H9 (cell line): Measurements from ENCODE around the gene MARCOL. TPM values are rescaled to one million over a fixed set of nuclear protein-coding genes. Genes with fewer than 3 reads are reported as not detected.

Experiments
- DNase-seq: peaks from one replicate; pipeline ENCODE4 v3.0.0-alpha.2; 2017
- H2AFZ ChIP-seq: one replicate; pipeline ENCODE4 v1.6.1; 2013; ENCODE audit warnings: mild to moderate bottlenecking, low read length, control low read depth, moderate library complexity
- H2AK5ac ChIP-seq: 2 replicates; pipeline ENCODE4 v1.6.1; 2013; ENCODE audit warnings: low read length, control low read depth, mixed read lengths; ENCODE audit not compliant: insufficient read length
- H2BK120ac ChIP-seq: one replicate; pipeline ENCODE4 v1.6.1; 2013; ENCODE audit warnings: low read depth, mild to moderate bottlenecking, low read length, control low read depth, inconsistent platforms; ENCODE audit not compliant: poor library complexity, severe bottlenecking
- H2BK12ac ChIP-seq: 2 replicates; pipeline ENCODE4 v1.6.1; 2013; ENCODE audit warnings: low read length, control low read depth, mixed read lengths, low read depth; ENCODE audit not compliant: insufficient read length
- H2BK15ac ChIP-seq: 2 replicates; pipeline ENCODE4 v1.6.1; 2013; ENCODE audit warnings: low read depth, low read length, control low read depth
- H2BK20ac ChIP-seq: one replicate; pipeline ENCODE4 v1.6.1; 2013; ENCODE audit warnings: low read depth, mild to moderate bottlenecking, low read length, control low read depth, inconsistent platforms; ENCODE audit not compliant: poor library complexity, severe bottlenecking
- H2BK5ac ChIP-seq: 2 replicates; pipeline ENCODE4 v1.6.1; 2013; ENCODE audit warnings: low read length, control low read depth, mixed read lengths; ENCODE audit not compliant: insufficient read length
- H3K14ac ChIP-seq: 2 replicates; pipeline ENCODE4 v1.6.1; 2013; ENCODE audit warnings: low read length, control low read depth; ENCODE audit not compliant: insufficient read depth
- H3K18ac ChIP-seq: 2 replicates; pipeline ENCODE4 v1.6.1; 2013; ENCODE audit warnings: low read depth, mild to moderate bottlenecking, mixed read lengths, low read length, control low read depth; ENCODE audit not compliant: insufficient read length
- H3K23ac ChIP-seq: 2 replicates; pipeline ENCODE4 v1.6.1; 2013; ENCODE audit warnings: low read length, control low read depth, mixed read lengths, low read depth; ENCODE audit not compliant: insufficient read length
- H3K23me2 ChIP-seq: 2 replicates; pipeline ENCODE4 v1.6.1; 2013; ENCODE audit warnings: low read depth, mild to moderate bottlenecking, mixed read lengths, low read length, control low read depth; ENCODE audit not compliant: insufficient read length, poor library complexity, severe bottlenecking
- H3K27ac ChIP-seq: 2 replicates; pipeline ENCODE4 v1.5.1; 2013; ENCODE audit warnings: low read length, control low read depth, mixed read lengths, low read depth; ENCODE audit not compliant: insufficient read length
- H3K27me3 ChIP-seq: 2 replicates; pipeline ENCODE4 v1.6.1; 2013; ENCODE audit warnings: low read length, control low read depth, inconsistent platforms; ENCODE audit not compliant: insufficient read depth
- H3K4ac ChIP-seq: 2 replicates; pipeline ENCODE4 v1.6.1; 2013; ENCODE audit warnings: low read depth, mild to moderate bottlenecking, control low read depth, inconsistent platforms, low read length, moderate library complexity
- H3K4me1 ChIP-seq: 2 replicates; pipeline ENCODE4 v1.6.1; 2013; ENCODE audit warnings: low read length, control low read depth, inconsistent platforms; ENCODE audit not compliant: insufficient read depth
- H3K4me2 ChIP-seq: 2 replicates; pipeline ENCODE4 v1.6.1; 2013; ENCODE audit warnings: low read length, control low read depth, mixed read lengths; ENCODE audit not compliant: insufficient read length, insufficient read depth
- H3K56ac ChIP-seq: 2 replicates; pipeline ENCODE4 v1.6.1; 2013; ENCODE audit warnings: low read depth, mild to moderate bottlenecking, mixed read lengths, low read length, control low read depth; ENCODE audit not compliant: insufficient read length
- H3K79me1 ChIP-seq: 2 replicates; pipeline ENCODE4 v1.6.1; 2013; ENCODE audit warnings: low read depth, mild to moderate bottlenecking, moderate library complexity, low read length, control low read depth, inconsistent platforms; ENCODE audit not compliant: insufficient read depth, poor library complexity, severe bottlenecking
- H3K79me2 ChIP-seq: 2 replicates; pipeline ENCODE4 v1.6.1; 2013; ENCODE audit warnings: low read length, control low read depth, inconsistent platforms; ENCODE audit not compliant: insufficient read depth
- H3K9ac ChIP-seq: 2 replicates; pipeline ENCODE4 v1.6.1; 2013; ENCODE audit warnings: low read length, control low read depth, mixed read lengths; ENCODE audit not compliant: insufficient read length; ENCODE audit errors: extremely low read depth
- H3K9me3 ChIP-seq: one replicate; pipeline ENCODE4 v1.6.1; 2013; ENCODE audit warnings: low read depth, low read length, inconsistent platforms; ENCODE audit not compliant: control insufficient read depth
- H3T11ph ChIP-seq: one replicate; pipeline ENCODE4 v1.6.1; 2013; ENCODE audit warnings: mild to moderate bottlenecking, low read length, control low read depth, inconsistent platforms
- H4K20me1 ChIP-seq: one replicate; pipeline ENCODE4 v1.6.1; 2013; ENCODE audit not compliant: control insufficient read depth, insufficient read length, insufficient read depth
- H4K5ac ChIP-seq: 2 replicates; pipeline ENCODE4 v1.6.1; 2013; ENCODE audit warnings: low read depth, mild to moderate bottlenecking, mixed read lengths, low read length, control low read depth; ENCODE audit not compliant: insufficient read length
- H4K8ac ChIP-seq: replicated peaks from 2 replicates; pipeline ENCODE4 v1.6.1; 2013; ENCODE audit warnings: low read length, control low read depth, mixed read lengths, low read depth; ENCODE audit not compliant: insufficient read length
- H4K91ac ChIP-seq: 2 replicates; pipeline ENCODE4 v1.6.1; 2013; ENCODE audit warnings: low read depth, mild to moderate bottlenecking, moderate library complexity, mixed read lengths, low read length, control low read depth; ENCODE audit not compliant: insufficient read length
- H3K27ac Mint-ChIP-seq, 3 experiments: 2 replicates in 2 of 3; 3 replicates in 1 of 3; pipeline ENCODE4 v1.8.0; 2020 to 2021; ENCODE audit warnings: mixed read lengths in 3 of 3, mild to moderate bottlenecking in 1 of 3, moderate library complexity in 1 of 3
- H3K27me3 Mint-ChIP-seq: 2 replicates; pipeline ENCODE4 v1.8.0; 2021; ENCODE audit warnings: low read depth, mild to moderate bottlenecking, moderate library complexity, mixed read lengths
- H3K36me3 Mint-ChIP-seq, 3 experiments: 2 replicates in 2 of 3; 3 replicates in 1 of 3; pipeline ENCODE4 v1.8.0; 2020 to 2021; ENCODE audit warnings: low read depth in 3 of 3, mixed read lengths in 3 of 3; ENCODE audit not compliant: insufficient read depth in 1 of 3
- H3K4me1 Mint-ChIP-seq, 2 experiments: 2 replicates each; pipeline ENCODE4 v1.8.0; 2020; ENCODE audit warnings: mixed read lengths in 2 of 2
- H3K4me3 Mint-ChIP-seq, 2 experiments: 2 replicates in 1 of 2; 3 replicates in 1 of 2; pipeline ENCODE4 v1.8.0; 2020 to 2021; ENCODE audit warnings: mild to moderate bottlenecking in 2 of 2, mixed read lengths in 2 of 2, moderate library complexity in 1 of 2
- H3K9me3 Mint-ChIP-seq, 2 experiments: 2 replicates in 1 of 2; 3 replicates in 1 of 2; pipeline ENCODE4 v1.8.0; 2020; ENCODE audit warnings: mild to moderate bottlenecking in 2 of 2, mixed read lengths in 2 of 2, moderate library complexity in 1 of 2
- WGBS: extraction: QIAGEN DNeasy Blood & Tissue Kit; methylation state at CpG from one replicate; pipeline ENCODE4 v1.1.7; 2013; ENCODE audit warnings: missing lambda C conversion rate, low lambda C conversion rate, mixed read lengths; ENCODE audit not compliant: insufficient read length; ENCODE audit errors: extremely low coverage; 5-methylcytosine and 5-hydroxymethylcytosine counted together
- total RNA-seq: library from RNA; stranded (reverse); gene quantifications from 2 replicates; pipeline ENCODE4 v1.2.1, GENCODE V29; 2021
- TF ChIP-seq, protein P1 (sequence below): fragments of 200-600 bp; sonication (generic); conservative IDR thresholded peaks from 3 replicates; pipeline ENCODE4 v1.8.0; 2021; ENCODE audit warnings: antibody characterized with exemption, mild to moderate bottlenecking

MARCOL gene
- total RNA-seq, 1 experiment from 2014 or later, result not detected

DNA sequence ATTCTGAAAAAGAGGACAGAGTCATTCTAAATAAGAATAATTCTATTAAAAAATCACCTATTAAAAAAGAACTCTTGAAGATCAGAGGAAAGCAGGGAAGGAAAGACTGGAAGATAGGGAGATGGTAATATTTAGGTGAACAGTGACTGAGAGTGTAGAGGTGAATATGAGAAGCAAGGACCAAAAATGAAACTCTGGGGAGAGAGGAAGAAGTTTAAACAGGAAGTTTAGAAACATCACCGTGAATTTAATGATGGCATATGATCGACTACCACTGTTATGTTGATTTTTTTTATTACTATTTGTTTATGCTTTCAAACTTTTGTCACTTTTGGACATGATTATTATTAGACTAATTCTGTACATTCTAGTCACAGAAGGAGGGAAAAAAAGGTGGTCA, 37.2 kb upstream of the MARCOL start:
- DNase-seq, result no peak
- TF ChIP-seq, protein P1, sequence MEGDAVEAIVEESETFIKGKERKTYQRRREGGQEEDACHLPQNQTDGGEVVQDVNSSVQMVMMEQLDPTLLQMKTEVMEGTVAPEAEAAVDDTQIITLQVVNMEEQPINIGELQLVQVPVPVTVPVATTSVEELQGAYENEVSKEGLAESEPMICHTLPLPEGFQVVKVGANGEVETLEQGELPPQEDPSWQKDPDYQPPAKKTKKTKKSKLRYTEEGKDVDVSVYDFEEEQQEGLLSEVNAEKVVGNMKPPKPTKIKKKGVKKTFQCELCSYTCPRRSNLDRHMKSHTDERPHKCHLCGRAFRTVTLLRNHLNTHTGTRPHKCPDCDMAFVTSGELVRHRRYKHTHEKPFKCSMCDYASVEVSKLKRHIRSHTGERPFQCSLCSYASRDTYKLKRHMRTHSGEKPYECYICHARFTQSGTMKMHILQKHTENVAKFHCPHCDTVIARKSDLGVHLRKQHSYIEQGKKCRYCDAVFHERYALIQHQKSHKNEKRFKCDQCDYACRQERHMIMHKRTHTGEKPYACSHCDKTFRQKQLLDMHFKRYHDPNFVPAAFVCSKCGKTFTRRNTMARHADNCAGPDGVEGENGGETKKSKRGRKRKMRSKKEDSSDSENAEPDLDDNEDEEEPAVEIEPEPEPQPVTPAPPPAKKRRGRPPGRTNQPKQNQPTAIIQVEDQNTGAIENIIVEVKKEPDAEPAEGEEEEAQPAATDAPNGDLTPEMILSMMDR, result no peak
- no peaks in the 10 kb centered on the region for H3K27me3 Mint-ChIP-seq

More for the DNA sequence above, 37.2 kb upstream of the MARCOL start:
- H4K8ac ChIP-seq, result no peak overlapping the region
- no peak overlapping the region for H2BK15ac ChIP-seq
- no peak overlapping the region for H2BK120ac ChIP-seq
- H3K4me1 ChIP-seq, result 0 out of 2 replicates have a peak, but pooled peaks cover 2% of the 10 kb centered on the region
- no peak overlapping the region for H4K91ac ChIP-seq
- H3K27me3 ChIP-seq, result no peaks in the 10 kb centered on the region
- no peak overlapping the region for H3K18ac ChIP-seq
- no peak overlapping the region for H3K4me3 Mint-ChIP-seq
- no peak overlapping the region for H2AFZ ChIP-seq
- no peaks in the 10 kb centered on the region for H3K79me2 ChIP-seq
- no peak overlapping the region for H3K14ac ChIP-seq
- WGBS, result no CpG with 5 or more reads among the region's 2 CpGs
- H3K9me3 Mint-ChIP-seq, result no peaks in the 10 kb centered on the region
- H3K9ac ChIP-seq, result no peak overlapping the region
- H4K20me1 ChIP-seq, result no peaks in the 10 kb centered on the region
- H3K56ac ChIP-seq, result no peak overlapping the region
- no peak overlapping the region for H3K4me2 ChIP-seq
- no peak overlapping the region for H3K4ac ChIP-seq
- no peaks in the 10 kb centered on the region for H3K9me3 ChIP-seq
- no peak overlapping the region for H2BK12ac ChIP-seq
- no peak overlapping the region for H3K23ac ChIP-seq
- H3T11ph ChIP-seq, result no peak overlapping the region
- no peaks in the 10 kb centered on the region for H3K36me3 Mint-ChIP-seq
- no peaks in the 10 kb centered on the region for H3K23me2 ChIP-seq
- H2BK5ac ChIP-seq, result no peak overlapping the region
- no peak overlapping the region for H2AK5ac ChIP-seq
- H2BK20ac ChIP-seq, result no peak overlapping the region
- H3K4me1 Mint-ChIP-seq, result peaks cover under 1 to 10% of the 10 kb centered on the region in 2 experiments
- no peaks in the 10 kb centered on the region for H3K79me1 ChIP-seq
- H3K27ac Mint-ChIP-seq, result no peak overlapping the region
- H3K27ac ChIP-seq, result no peak overlapping the region
- no peak overlapping the region for H4K5ac ChIP-seq
